Stimulated activated CD8-positive, alpha-beta memory T cell treated with anti-CD3 and anti-CD28 coated beads, Interleukin-4, amount 100 ng/mL, for 48 hours (primary cell): ENCODE measurements around the gene PLP2.
A peak's percentile ranks its signal among the peaks of the same experiment; 100 is the strongest.

Experiments used
- DNase-seq: peaks from one replicate; pipeline ENCODE4 v3.0.0-alpha.2; 2020

Gene PLP2

DNA sequence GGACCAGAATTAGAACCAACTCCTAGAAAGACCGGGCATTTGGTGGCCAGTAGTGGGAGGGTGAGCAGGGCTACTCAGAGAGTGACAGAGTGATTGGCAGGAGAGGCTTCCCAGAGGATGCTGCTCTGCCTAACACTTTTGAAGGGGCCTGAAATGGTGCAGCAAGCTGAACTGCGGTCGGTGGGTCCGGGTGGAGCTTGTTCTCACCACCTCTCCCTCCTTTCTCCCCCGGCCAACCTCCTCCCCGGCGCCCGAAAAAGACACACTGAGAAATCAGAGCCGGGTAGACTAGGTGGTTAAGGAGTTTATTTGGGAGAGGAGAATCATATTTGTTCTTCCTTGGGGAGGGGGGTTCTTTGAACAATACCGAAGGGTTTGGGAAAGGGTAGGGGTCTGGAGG is 15.8 kb downstream of the PLP2 start:
- no peak for DNase-seq

DNA sequence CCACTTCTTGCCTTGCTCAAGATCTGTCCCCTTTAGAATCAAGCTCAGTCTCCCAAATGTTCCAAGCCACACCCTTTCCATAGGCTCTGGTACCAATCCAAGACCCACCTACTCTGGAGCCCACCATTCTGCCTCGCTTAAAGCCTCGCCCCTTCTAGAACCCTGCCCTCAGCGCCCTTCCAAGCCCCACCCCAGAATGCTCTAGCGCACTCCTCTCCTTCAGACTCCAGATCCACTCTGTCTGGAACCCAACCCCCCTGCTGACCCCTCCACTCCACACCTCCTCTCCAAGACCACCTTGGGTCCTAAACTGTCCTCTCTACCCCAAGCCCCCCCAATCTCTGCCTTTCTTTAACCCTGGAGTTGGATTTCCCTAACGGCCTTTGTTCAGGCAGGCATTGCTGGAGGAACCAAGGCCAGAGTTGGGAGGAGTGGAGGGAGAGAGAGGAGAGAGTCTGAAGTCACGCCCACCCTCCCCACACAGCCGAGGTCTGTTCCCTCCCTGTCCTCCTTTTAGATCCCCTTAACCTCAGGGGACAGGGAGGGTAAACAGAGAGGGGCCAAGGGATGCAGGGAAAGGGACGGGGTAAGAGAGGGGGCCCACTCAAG is 16.9 kb downstream of the PLP2 start:
- DNase-seq: no peak

- no peak for DNase-seq
Observed at GRCh38 chrX:49189606-49190005, 17.9 kb downstream of the PLP2 start.

- peak; percentile 78 for DNase-seq
Observed at GRCh38 chrX:49190821-49191573, 19.3 kb downstream of the PLP2 start.

DNA sequence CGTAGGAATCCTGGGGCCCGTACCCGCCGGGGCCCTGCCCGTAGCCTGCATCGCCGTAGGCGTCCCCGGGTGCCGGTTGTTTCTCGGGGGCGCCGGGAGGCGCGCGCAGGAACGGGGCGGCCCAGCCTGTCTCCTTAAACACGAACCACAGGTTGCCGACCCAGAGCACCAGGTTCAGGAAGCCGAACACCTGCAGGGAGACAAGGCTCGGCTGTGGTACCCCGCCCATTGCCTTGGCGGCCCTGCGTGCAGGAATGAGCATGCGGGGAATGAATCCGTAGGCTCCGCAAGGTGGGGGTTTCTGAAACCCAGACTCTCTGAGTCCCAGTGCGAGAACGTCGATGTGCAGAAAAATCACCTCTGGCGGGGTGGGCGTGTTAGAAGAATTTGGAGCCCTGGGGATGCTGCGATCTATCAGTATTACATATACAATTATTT is 19.9 kb downstream of the PLP2 start:
- no peak for DNase-seq

DNA sequence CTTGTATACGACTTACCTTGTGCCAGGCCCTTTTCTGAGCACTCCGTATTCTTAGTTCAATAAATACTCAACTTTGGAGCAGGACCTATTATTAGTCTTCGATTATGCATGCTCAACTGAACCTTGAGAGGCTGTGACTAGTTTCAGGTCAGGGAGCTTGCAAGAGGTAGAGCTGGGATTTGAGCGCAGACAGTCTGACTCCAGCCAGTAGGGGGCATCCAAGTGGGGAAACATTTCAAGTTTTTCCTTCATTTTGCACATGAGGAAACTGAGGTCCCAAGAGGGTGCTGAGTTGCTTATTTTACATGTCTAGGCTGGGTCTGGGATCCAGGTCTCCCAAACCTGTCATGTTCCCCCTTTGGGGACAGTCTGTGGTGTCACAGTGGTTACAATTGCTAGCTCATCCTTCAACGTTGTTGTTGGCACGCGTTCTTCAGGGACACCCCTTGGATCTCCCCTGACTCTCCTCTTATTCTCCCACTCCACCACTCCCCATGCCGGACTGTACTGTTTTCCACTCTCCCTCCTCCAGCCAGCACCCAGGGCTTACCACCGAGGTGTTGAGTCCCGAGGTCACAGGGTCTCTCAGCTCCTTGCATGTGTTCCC is 21.1 kb downstream of the PLP2 start:
- DNase-seq: peak; percentile 59

- DNase-seq: no peak
Observed at GRCh38 chrX:49193542-49193964, 21.9 kb downstream of the PLP2 start.

DNA sequence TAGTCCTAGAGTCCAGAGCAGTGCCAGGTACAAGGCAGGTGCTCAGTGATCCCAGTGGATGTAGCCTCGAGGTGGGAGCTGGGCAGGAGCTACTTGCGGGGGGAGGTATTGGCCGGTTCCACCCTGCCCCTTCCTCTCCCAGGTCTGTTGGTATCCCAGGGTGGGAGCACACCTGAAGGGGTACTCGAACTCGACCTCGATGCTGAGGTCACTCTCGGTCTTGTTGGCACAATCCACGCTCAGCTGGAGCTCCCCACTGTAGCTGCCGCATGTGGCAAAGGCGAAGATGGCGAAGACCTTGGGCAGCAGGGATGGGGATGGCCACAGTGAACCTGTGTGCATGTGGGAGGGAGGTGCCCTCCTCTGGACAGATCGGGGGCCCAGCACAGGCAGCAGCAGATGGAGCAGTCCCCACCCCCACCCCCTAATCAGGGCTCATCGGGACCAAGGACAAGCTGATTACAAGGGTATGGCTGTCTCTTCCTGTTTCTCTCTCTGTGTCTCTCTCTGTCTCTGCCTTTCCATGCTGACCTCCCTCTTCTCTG is 25.9 kb downstream of the PLP2 start:
- no peak for DNase-seq

- no peak for DNase-seq
Observed at GRCh38 chrX:49198540-49199314, 27.0 kb downstream of the PLP2 start.

- DNase-seq: no peak
Observed at GRCh38 chrX:49199315-49199595, 27.6 kb downstream of the PLP2 start.

GRCh38 chrX:49199906-49200771 is 28.4 kb downstream of the PLP2 start, which contains the start of gene SYP:
Gene SYP, minus strand, starts transcription at chrX:49200193. Its CDS starts 7 bp downstream, at chrX:49200186.
- peak; percentile 88 for DNase-seq

- no peak for DNase-seq
Observed at GRCh38 chrX:49202022-49202421, 30.3 kb downstream of the PLP2 start.

DNA sequence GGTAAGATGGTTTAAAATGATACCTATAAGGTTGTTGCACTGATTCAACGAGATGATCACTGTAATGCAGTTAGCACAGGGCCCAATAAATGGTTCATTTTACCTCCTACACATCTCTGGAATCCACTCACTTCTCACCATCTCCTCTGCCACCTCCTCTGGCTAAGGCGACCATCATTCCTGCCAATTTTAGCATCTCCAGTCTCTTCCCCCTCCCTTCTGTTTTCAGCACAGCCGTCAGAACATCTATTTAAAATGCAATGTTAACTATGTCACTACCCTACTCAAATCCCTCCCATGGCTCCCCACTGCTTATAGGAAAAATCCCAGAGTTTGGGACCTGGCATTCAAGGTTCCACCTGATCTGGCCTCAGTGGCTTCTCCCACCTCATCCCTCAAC is 31.8 kb downstream of the PLP2 start:
- no peak for DNase-seq

GRCh38 chrX:49204017-49204416 is 32.3 kb downstream of the PLP2 start:
- no peak for DNase-seq

DNA sequence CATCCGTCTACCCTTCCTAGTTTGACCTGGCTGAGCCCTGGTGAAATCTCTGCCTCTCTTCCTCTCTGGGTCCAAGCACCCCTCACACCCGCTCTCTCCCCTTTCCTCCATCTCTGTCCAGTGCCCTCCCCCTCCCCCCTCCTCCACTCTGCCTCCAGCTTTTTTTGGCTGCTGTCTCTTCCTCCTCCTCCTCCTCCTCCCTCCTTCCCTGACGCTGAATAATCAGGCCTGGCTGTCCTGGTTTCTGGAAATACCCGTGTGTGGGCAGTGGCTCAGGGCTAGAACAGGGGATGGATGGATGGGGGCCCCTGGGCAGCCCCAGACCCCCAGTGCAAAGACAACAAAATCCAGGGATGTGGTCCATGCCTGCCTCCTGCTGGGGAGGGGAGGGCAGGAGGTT is 33.0 kb downstream of the PLP2 start:
- no peak for DNase-seq

- no peak for DNase-seq
Observed at GRCh38 chrX:49205443-49205842, 33.7 kb downstream of the PLP2 start.

GRCh38 chrX:49206543-49206942 is 34.8 kb downstream of the PLP2 start:
- no peak for DNase-seq

GRCh38 chrX:49208399-49208798 is 36.7 kb downstream of the PLP2 start:
- no peak for DNase-seq

DNA sequence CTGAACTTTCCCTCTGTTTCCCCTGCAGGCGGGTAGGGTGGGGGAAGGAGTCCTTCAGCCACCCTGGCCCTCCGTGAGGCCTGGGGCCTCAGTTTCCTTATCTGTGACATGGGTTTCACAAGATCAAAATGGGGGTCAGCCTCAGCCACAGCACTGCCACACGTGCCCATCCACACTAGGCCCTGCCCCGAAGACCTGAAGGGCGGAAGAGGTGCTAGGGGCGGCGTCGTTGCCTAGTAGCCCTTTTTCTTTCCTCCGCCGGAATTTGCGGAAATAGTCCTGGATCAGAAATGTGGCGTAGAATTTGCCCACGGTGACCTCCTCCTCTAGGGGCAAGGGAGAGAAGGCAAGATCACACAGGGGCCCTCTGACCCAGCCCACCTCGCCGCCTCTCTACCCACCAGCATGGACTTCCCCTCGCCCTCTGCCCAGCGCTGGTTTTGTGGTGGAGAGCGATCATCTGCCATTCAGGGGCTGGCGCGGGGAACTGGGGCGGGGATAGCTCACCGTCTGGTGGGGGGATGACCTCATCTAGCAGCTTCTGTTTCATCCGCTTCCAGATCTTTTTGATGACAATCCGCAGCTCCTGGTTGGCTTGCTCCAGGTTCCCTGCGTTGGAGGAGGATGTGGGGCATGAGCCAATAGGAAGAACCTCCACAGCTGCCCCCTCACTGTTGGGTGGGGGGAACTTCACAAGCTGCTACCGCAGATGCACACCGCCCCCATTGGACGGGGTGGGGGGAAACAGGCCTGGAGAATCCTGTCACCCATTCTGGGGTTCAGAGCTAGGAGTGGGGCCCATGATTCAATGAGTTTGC is 37.9 kb downstream of the PLP2 start:
- peak; percentile 29 for DNase-seq

DNA sequence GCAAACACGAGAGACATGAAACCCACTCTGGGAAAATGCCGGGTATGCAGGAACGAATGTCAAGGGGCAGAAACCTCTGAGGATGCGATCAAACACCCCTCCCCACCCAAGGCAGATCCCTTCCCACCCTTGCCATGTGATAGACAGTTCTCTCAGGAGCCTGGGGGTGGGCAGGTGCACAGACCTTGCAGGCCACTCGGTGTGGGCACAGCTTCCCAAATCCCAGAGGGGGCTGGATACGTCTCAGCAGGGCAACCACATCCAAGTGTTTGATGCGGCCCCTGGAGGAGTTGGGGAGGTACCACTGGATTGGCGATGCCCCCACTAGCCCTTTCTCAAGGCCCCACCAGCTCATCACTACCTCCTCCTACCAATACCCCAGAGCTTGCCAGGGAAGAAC is 38.7 kb downstream of the PLP2 start:
- DNase-seq: no peak

- DNase-seq: no peak
Observed at GRCh38 chrX:49211074-49211473, 39.4 kb downstream of the PLP2 start.
